Prostate gland (tissue), 2 donors: ENCODE data around the gene SPATS2.

Experiments
- POLR2A ChIP-seq: fragments of 450-650 bp; IDR thresholded peaks from one replicate; pipeline ENCODE4 v1.6.1; 2016; ENCODE audit warnings: antibody characterized with exemption, mild to moderate bottlenecking
- TF ChIP-seq, protein P1 (sequence below), 4 experiments: fragments of 200-600 bp in 2 of 4; fragments of 450-650 bp in 2 of 4; sonication (generic) in 2 of 4; IDR thresholded peaks; 1 replicate in 3 of 4; 2 replicates in 1 of 4; pipeline ENCODE4 v1.5.1; 2016 to 2019; ENCODE audit warnings: antibody characterized with exemption in 4 of 4, mild to moderate bottlenecking in 2 of 4, moderate library complexity in 2 of 4

- TF ChIP-seq POLR2A, result no peak
- TF ChIP-seq, protein P1, sequence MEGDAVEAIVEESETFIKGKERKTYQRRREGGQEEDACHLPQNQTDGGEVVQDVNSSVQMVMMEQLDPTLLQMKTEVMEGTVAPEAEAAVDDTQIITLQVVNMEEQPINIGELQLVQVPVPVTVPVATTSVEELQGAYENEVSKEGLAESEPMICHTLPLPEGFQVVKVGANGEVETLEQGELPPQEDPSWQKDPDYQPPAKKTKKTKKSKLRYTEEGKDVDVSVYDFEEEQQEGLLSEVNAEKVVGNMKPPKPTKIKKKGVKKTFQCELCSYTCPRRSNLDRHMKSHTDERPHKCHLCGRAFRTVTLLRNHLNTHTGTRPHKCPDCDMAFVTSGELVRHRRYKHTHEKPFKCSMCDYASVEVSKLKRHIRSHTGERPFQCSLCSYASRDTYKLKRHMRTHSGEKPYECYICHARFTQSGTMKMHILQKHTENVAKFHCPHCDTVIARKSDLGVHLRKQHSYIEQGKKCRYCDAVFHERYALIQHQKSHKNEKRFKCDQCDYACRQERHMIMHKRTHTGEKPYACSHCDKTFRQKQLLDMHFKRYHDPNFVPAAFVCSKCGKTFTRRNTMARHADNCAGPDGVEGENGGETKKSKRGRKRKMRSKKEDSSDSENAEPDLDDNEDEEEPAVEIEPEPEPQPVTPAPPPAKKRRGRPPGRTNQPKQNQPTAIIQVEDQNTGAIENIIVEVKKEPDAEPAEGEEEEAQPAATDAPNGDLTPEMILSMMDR (IDR thresholded peaks at IDR 0.05), result no peak
Observed at GRCh38 chr12:49456131-49456679, 88.9 kb downstream of the SPATS2 start.
